GM23338 (cell line): Measurements from ENCODE around the gene KCNE1. TPM values are rescaled to one million over a fixed set of nuclear protein-coding genes. Genes with fewer than 3 reads are reported as not detected.

Source experiments
- ATAC-seq: fragments of 200-7000 bp; cut with Tn5 transposase; 3 replicates; pipeline ENCODE4 v1.9.1; 2020
- DNase-seq: peaks from one replicate; pipeline ENCODE4 v3.0.0-alpha.2; 2015; ENCODE audit warnings: low spot score
- H2AFZ ChIP-seq: fragments of 200-600 bp; sonication (generic); 2 replicates; pipeline ENCODE4 v1.8.0; 2016; ENCODE audit warnings: antibody characterized with exemption, mild to moderate bottlenecking, moderate library complexity
- H3F3A ChIP-seq: fragments of 200-600 bp; sonication (generic); replicated peaks from 2 replicates; pipeline ENCODE4 v1.8.0; 2017; ENCODE audit warnings: antibody characterized with exemption, mixed run types, low read depth
- H3K27ac ChIP-seq: fragments of 200-600 bp; sonication (generic); 2 replicates; pipeline ENCODE4 v1.6.1; 2016; ENCODE audit warnings: low read depth
- H3K27me3 ChIP-seq: fragments of 200-600 bp; sonication (generic); 2 replicates; pipeline ENCODE4 v1.8.0; 2016; ENCODE audit warnings: mild to moderate bottlenecking, mixed run types, moderate library complexity; ENCODE audit not compliant: insufficient read depth
- H3K36me3 ChIP-seq: fragments of 200-600 bp; sonication (generic); 2 replicates; pipeline ENCODE4 v1.8.0; 2016; ENCODE audit warnings: mild to moderate bottlenecking; ENCODE audit not compliant: insufficient read depth
- H3K4me1 ChIP-seq: fragments of 200-600 bp; sonication (generic); 2 replicates; pipeline ENCODE4 v1.8.0; 2016; ENCODE audit warnings: mild to moderate bottlenecking, moderate library complexity; ENCODE audit not compliant: insufficient read depth
- H3K4me2 ChIP-seq: fragments of 200-600 bp; sonication (generic); 2 replicates; pipeline ENCODE4 v1.7.1; 2017; ENCODE audit warnings: mixed run types
- H3K4me3 ChIP-seq: fragments of 200-600 bp; sonication (generic); 2 replicates; pipeline ENCODE4 v1.6.1; 2016; ENCODE audit warnings: mixed run types
- H3K79me2 ChIP-seq: fragments of 200-600 bp; sonication (generic); replicated peaks from 2 replicates; pipeline ENCODE4 v1.8.0; 2017; ENCODE audit warnings: mild to moderate bottlenecking; ENCODE audit not compliant: insufficient read depth
- H3K9me2 ChIP-seq: fragments of 200-600 bp; sonication (generic); 2 replicates; pipeline ENCODE4 v1.8.0; 2017; ENCODE audit not compliant: insufficient read depth
- H4K20me1 ChIP-seq: fragments of 200-600 bp; sonication (generic); replicated peaks from 2 replicates; pipeline ENCODE4 v1.8.0; 2017; ENCODE audit warnings: mild to moderate bottlenecking; ENCODE audit not compliant: insufficient read depth
- H3K27ac Mint-ChIP-seq: 2 replicates; pipeline ENCODE4 v1.8.0; 2020; ENCODE audit warnings: inconsistent platforms, mild to moderate bottlenecking, moderate library complexity, mixed read lengths
- H3K27me3 Mint-ChIP-seq: 3 replicates; pipeline ENCODE4 v1.8.0; 2022; ENCODE audit warnings: low read depth, mild to moderate bottlenecking, moderate library complexity, mixed read lengths, inconsistent platforms; ENCODE audit not compliant: insufficient read depth, poor library complexity
- H3K36me3 Mint-ChIP-seq: 3 replicates; pipeline ENCODE4 v1.8.0; 2021; ENCODE audit warnings: low read depth, mild to moderate bottlenecking, inconsistent platforms, moderate library complexity, mixed read lengths
- H3K4me1 Mint-ChIP-seq: 3 replicates; pipeline ENCODE4 v1.8.0; 2020; ENCODE audit warnings: mild to moderate bottlenecking, inconsistent platforms, mixed read lengths
- H3K4me3 Mint-ChIP-seq: 3 replicates; pipeline ENCODE4 v1.8.0; 2021; ENCODE audit warnings: moderate library complexity, mild to moderate bottlenecking, inconsistent platforms, mixed read lengths
- H3K9me3 Mint-ChIP-seq: 3 replicates; pipeline ENCODE4 v1.8.0; 2020; ENCODE audit warnings: moderate library complexity, mild to moderate bottlenecking, inconsistent platforms, mixed read lengths
- CREB1 ChIP-seq: fragments of 250-450 bp; sonication (Bioruptor Pico); IDR thresholded peaks from 2 replicates; pipeline ENCODE4 v1.5.0; 2020; ENCODE audit warnings: low read depth, mild to moderate bottlenecking, moderate library complexity
- EZH2 ChIP-seq: fragments of 200-600 bp; sonication (generic); IDR thresholded peaks from one replicate; pipeline ENCODE4 v1.8.0; 2017; ENCODE audit warnings: antibody characterized with exemption, mild to moderate bottlenecking, low read depth; ENCODE audit not compliant: unreplicated experiment
- JUNB ChIP-seq: IDR thresholded peaks from one replicate; pipeline ENCODE4 v1.6.1; 2016; ENCODE audit warnings: antibody characterized with exemption; ENCODE audit not compliant: unreplicated experiment
- NANOG ChIP-seq: IDR thresholded peaks from 2 replicates; pipeline ENCODE4 v1.6.1; 2016; ENCODE audit warnings: antibody characterized with exemption, borderline replicate concordance
- STAT1 ChIP-seq: IDR thresholded peaks from one replicate; pipeline ENCODE4 v1.6.1; 2016; ENCODE audit warnings: antibody characterized with exemption; ENCODE audit not compliant: unreplicated experiment
- ZNF114 ChIP-seq: fragments of 250-450 bp; sonication (Bioruptor Pico); IDR thresholded peaks from 2 replicates; pipeline ENCODE4 v1.5.0; 2020; ENCODE audit warnings: mild to moderate bottlenecking, moderate library complexity
- polyA plus RNA-seq: library from polyadenylated mRNA; unstranded; fragments of >200 nt; fragmentation: Nextera tagmentation; extraction: Ambion mirVana; gene quantifications from 2 replicates; pipeline ENCODE4 v1.2.1, GENCODE V29; 2016
- total RNA-seq: library from RNA; depleted of rRNA; stranded (reverse); fragments of >200 nt; shearing (Covaris generic); gene quantifications from 2 replicates; pipeline ENCODE4 v1.2.3, GENCODE V29; 2014
- TF ChIP-seq, protein P1 (sequence below): IDR thresholded peaks from one replicate; pipeline ENCODE4 v1.6.1; 2018; ENCODE audit warnings: antibody characterized with exemption; ENCODE audit not compliant: unreplicated experiment
- TF ChIP-seq, protein P2 (sequence below), 2 experiments: fragments of 200-600 bp in 1 of 2; sonication (generic) in 1 of 2; conservative IDR thresholded peaks; 2 replicates each; pipeline versions ENCODE4 v1.5.1 to v1.6.1; 2016 to 2017; ENCODE audit warnings: antibody characterized with exemption in 2 of 2, low read depth in 2 of 2, mild to moderate bottlenecking in 2 of 2, moderate library complexity in 1 of 2
- TF ChIP-seq, protein P3 (sequence below): IDR thresholded peaks from 2 replicates; pipeline ENCODE4 v1.6.1; 2016; ENCODE audit warnings: antibody characterized with exemption

The KCNE1 gene
- total and polyA plus RNA-seq, 2 experiments from 2014 or later = 0.07 TPM; not detected in 1

DNA sequence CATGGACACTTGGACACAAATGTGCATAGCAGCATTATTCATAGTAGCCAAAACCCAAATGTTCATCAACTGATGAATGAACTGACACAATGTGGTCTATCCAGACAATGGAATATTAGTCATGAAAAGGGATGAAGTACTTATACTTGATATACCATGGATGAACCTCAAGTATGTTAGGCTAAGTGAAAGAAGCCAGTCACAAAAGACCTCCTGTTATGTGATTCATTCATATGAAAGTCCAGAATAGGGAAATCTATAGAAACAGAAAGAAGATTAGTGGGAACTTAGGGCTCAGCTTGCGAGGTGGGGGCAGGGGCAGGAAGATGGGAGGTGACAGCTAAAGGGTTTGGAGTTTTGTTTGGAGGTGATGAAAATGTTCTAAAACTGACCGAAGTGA lies 7.4 kb downstream of the KCNE1 start (continued):
- TF ChIP-seq, protein P1, sequence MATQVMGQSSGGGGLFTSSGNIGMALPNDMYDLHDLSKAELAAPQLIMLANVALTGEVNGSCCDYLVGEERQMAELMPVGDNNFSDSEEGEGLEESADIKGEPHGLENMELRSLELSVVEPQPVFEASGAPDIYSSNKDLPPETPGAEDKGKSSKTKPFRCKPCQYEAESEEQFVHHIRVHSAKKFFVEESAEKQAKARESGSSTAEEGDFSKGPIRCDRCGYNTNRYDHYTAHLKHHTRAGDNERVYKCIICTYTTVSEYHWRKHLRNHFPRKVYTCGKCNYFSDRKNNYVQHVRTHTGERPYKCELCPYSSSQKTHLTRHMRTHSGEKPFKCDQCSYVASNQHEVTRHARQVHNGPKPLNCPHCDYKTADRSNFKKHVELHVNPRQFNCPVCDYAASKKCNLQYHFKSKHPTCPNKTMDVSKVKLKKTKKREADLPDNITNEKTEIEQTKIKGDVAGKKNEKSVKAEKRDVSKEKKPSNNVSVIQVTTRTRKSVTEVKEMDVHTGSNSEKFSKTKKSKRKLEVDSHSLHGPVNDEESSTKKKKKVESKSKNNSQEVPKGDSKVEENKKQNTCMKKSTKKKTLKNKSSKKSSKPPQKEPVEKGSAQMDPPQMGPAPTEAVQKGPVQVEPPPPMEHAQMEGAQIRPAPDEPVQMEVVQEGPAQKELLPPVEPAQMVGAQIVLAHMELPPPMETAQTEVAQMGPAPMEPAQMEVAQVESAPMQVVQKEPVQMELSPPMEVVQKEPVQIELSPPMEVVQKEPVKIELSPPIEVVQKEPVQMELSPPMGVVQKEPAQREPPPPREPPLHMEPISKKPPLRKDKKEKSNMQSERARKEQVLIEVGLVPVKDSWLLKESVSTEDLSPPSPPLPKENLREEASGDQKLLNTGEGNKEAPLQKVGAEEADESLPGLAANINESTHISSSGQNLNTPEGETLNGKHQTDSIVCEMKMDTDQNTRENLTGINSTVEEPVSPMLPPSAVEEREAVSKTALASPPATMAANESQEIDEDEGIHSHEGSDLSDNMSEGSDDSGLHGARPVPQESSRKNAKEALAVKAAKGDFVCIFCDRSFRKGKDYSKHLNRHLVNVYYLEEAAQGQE = no peak
- TF ChIP-seq ZNF114 (CRISPR knock-in tag) = no peak

DNA sequence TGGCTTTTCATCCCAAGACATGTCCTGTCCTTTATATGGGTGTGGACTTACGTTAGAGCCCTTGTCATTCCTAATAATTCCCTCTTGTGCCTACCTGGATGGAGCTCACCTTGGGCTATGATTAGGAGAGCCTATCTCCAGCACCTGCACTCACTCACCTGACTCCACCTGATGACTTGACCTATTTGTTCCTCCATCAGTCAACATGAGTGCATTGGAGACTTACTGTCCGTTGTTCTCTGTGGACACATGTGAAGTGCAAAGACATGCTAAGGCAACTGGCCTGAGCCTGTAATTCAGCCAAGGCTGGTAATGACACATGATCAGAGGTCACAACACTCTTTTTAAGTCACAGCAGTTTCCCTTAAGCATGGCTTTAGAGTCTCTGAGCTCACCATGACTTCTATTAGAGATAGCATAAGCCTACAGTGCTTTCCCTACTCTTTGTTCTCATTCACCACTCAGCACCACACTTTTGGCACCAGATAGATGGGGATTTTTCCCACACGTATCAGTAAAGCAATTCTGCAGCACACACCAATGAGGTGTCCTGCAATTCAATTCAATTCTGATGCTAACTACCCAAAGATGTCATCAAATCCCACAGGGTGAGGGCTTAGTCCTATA lies 9.4 kb downstream of the KCNE1 start:
- H3K36me3 Mint-ChIP-seq = no peaks in the 10 kb centered on the region
- Histone ChIP-seq H3K4me1 (no peaks in the 10 kb centered on the region), H3K9me2 (peaks cover 12% of the 10 kb centered on the region; the same call in 1 of the 2 replicates), H2AFZ (no peak overlapping the region), H3K27ac (no peak overlapping the region), H3K4me3 (no peak overlapping the region), H4K20me1 (no peaks in the 10 kb centered on the region), H3F3A (no peaks in the 10 kb centered on the region), H3K36me3 (no peaks in the 10 kb centered on the region), H3K4me2 (no peak overlapping the region), H3K27me3 (no peaks in the 10 kb centered on the region), H3K79me2 (no peaks in the 10 kb centered on the region)
- DNase-seq (no peak), ATAC-seq (no peak)
- peaks cover 5% of the 10 kb centered on the region; the same call in 2 of the 3 replicates for H3K9me3 Mint-ChIP-seq
- no peak for TF ChIP-seq NANOG
- H3K27ac Mint-ChIP-seq = no peak overlapping the region
- no peak overlapping the region for H3K4me3 Mint-ChIP-seq
- peaks cover 3% of the 10 kb centered on the region for H3K27me3 Mint-ChIP-seq
- no peaks in the 10 kb centered on the region for H3K4me1 Mint-ChIP-seq

DNA sequence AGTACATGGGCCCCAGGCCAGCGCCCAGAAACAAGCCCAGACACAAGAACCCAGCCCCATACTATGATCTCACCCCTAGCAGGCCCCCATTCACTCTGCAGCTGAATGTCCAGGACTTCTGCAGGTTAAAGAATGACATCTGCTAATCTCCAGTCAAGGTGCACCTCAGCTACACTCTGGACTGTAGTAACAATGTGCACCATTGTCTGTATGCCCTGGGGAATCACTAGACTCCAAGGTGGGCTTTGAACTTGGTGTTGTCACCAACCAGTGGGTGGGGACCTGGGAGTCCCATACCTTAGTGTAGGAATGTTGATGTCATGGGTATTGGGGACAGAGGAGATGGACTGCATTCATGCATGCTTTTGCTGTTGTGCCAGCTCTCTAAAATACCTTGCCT lies 10.3 kb downstream of the KCNE1 start:
- no peaks in the 10 kb centered on the region for H3F3A ChIP-seq
- no peak overlapping the region for H3K4me3 ChIP-seq
- H3K36me3 ChIP-seq = no peaks in the 10 kb centered on the region
- H3K9me2 ChIP-seq = peaks cover 12% of the 10 kb centered on the region; the same call in 1 of the 2 replicates
- no peak overlapping the region for H3K27ac ChIP-seq
- Mint-ChIP-seq H3K27me3 (peaks cover 3% of the 10 kb centered on the region), H3K4me1 (no peaks in the 10 kb centered on the region), H3K9me3 (peaks cover 10% of the 10 kb centered on the region; the same call in 2 of the 3 replicates), H3K27ac (no peak overlapping the region), H3K36me3 (no peaks in the 10 kb centered on the region), H3K4me3 (no peak overlapping the region)
- H3K27me3 ChIP-seq = no peaks in the 10 kb centered on the region
- H2AFZ ChIP-seq = no peak overlapping the region
- H3K79me2 ChIP-seq = no peaks in the 10 kb centered on the region
- H3K4me1 ChIP-seq = no peaks in the 10 kb centered on the region
- DNase-seq = no peak
- no peaks in the 10 kb centered on the region for H4K20me1 ChIP-seq
- no peak overlapping the region for H3K4me2 ChIP-seq
- no peak for ATAC-seq
- TF ChIP-seq, protein P2, sequence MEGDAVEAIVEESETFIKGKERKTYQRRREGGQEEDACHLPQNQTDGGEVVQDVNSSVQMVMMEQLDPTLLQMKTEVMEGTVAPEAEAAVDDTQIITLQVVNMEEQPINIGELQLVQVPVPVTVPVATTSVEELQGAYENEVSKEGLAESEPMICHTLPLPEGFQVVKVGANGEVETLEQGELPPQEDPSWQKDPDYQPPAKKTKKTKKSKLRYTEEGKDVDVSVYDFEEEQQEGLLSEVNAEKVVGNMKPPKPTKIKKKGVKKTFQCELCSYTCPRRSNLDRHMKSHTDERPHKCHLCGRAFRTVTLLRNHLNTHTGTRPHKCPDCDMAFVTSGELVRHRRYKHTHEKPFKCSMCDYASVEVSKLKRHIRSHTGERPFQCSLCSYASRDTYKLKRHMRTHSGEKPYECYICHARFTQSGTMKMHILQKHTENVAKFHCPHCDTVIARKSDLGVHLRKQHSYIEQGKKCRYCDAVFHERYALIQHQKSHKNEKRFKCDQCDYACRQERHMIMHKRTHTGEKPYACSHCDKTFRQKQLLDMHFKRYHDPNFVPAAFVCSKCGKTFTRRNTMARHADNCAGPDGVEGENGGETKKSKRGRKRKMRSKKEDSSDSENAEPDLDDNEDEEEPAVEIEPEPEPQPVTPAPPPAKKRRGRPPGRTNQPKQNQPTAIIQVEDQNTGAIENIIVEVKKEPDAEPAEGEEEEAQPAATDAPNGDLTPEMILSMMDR (conservative IDR thresholded peaks at IDR 0.05; ENCODE audit: low read depth in 2 of 2) = no peak
- TF ChIP-seq EZH2 (no peak), CREB1 (no peak), JUNB (no peak), STAT1 (no peak), ZNF114 (CRISPR knock-in tag) (no peak)
- TF ChIP-seq, protein P3, sequence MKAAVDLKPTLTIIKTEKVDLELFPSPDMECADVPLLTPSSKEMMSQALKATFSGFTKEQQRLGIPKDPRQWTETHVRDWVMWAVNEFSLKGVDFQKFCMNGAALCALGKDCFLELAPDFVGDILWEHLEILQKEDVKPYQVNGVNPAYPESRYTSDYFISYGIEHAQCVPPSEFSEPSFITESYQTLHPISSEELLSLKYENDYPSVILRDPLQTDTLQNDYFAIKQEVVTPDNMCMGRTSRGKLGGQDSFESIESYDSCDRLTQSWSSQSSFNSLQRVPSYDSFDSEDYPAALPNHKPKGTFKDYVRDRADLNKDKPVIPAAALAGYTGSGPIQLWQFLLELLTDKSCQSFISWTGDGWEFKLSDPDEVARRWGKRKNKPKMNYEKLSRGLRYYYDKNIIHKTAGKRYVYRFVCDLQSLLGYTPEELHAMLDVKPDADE = no peak
- TF ChIP-seq, protein P1 = no peak
